Spleen (tissue), 7 donors: ENCODE data around the gene TANGO6.

Source experiments
- POLR2A ChIP-seq, 3 donors: fragments of 450-650 bp; IDR thresholded peaks; one replicate each; pipeline ENCODE4 v1.5.1; 2017; ENCODE audit warnings: antibody characterized with exemption in 3 of 3, mild to moderate bottlenecking in 1 of 3
- POLR2AphosphoS5 ChIP-seq, 3 donors: sonication (generic); formaldehyde crosslinking; IDR thresholded peaks; one replicate each; pipeline ENCODE4 v1.5.1; 2017; ENCODE audit warnings: antibody characterized with exemption in 3 of 3
- TF ChIP-seq, protein P1 (sequence below), 11 experiments: fragments of 200-600 bp in 7 of 11; fragments of 450-650 bp in 4 of 11; sonication (generic) in 4 of 11; IDR thresholded peaks in 8 of 11; conservative IDR thresholded peaks in 3 of 11; 1 replicate in 7 of 11; 2 replicates in 4 of 11; pipeline versions ENCODE4 v1.4.0 to v1.8.0; 2016 to 2021; ENCODE audit warnings: antibody characterized with exemption in 11 of 11, inconsistent platforms in 4 of 11, mild to moderate bottlenecking in 1 of 11
- donor health status: DM: no; HTN: no; CAD: no; lungs with moderate emphysema.
- donor health status: DM: no; HTN: no; CAD: no.
- donor health status: DM: no; HTN: no; CAD: no.

DNA sequence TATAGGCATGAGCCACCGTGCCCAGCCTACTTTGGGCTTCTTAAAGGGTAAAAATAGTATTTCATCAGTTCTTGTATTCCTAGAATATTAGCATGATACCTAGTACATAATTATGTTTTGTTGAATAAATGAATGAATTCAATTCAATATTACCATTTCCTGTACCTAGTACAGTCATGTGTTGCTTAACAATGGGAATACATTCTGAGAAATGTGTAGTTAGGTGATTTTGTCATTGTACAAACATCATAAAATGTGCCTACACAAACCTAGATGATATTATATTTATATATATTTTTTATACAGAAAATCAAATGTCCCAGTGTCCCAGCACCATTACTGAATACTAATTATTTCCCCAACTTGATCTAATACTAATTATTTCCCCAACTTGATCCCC lies 176.5 kb downstream of the TANGO6 start:
- TF ChIP-seq POLR2AphosphoS5 (IDR thresholded peaks at IDR 0.05) (no peak), POLR2A (IDR thresholded peaks at IDR 0.05) (no peak)
- TF ChIP-seq, protein P1, sequence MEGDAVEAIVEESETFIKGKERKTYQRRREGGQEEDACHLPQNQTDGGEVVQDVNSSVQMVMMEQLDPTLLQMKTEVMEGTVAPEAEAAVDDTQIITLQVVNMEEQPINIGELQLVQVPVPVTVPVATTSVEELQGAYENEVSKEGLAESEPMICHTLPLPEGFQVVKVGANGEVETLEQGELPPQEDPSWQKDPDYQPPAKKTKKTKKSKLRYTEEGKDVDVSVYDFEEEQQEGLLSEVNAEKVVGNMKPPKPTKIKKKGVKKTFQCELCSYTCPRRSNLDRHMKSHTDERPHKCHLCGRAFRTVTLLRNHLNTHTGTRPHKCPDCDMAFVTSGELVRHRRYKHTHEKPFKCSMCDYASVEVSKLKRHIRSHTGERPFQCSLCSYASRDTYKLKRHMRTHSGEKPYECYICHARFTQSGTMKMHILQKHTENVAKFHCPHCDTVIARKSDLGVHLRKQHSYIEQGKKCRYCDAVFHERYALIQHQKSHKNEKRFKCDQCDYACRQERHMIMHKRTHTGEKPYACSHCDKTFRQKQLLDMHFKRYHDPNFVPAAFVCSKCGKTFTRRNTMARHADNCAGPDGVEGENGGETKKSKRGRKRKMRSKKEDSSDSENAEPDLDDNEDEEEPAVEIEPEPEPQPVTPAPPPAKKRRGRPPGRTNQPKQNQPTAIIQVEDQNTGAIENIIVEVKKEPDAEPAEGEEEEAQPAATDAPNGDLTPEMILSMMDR (IDR thresholded peaks at IDR 0.05 in 8 of 11, conservative IDR thresholded peaks at IDR 0.05 in 3 of 11): no peak
